H9 (cell line): ENCODE measurements around the gene CCDC74B. TPM values are rescaled to one million over a fixed set of nuclear protein-coding genes. Genes with fewer than 3 reads are reported as not detected.

Experiments used
- total RNA-seq: library from RNA; stranded (reverse); gene quantifications from 2 replicates; pipeline ENCODE4 v1.2.1, GENCODE V29; 2021

Gene CCDC74B
- total RNA-seq, 1 experiment from 2014 or later = 6.7 TPM

Other genes with a start within 250 kb of the CCDC74B start
- gene RAB6C, start 165.4 kb downstream of the CCDC74B start, total RNA-seq = not detected in 2 replicates
- 8.2 and 10.5 TPM in 2 replicates for gene POTEF, start 15.9 kb downstream of the CCDC74B start, total RNA-seq
- 104 and 105 TPM in 2 replicates for gene SMPD4, start 36.5 kb upstream of the CCDC74B start, total RNA-seq
- gene MZT2B, start 37.1 kb upstream of the CCDC74B start, total RNA-seq = 198 and 203 TPM in 2 replicates
- 0.13 and 0.26 TPM in 2 replicates for gene TUBA3E, start 53.3 kb upstream of the CCDC74B start, total RNA-seq
- 92.9 and 101 TPM in 2 replicates for gene IMP4, start 197.8 kb upstream of the CCDC74B start, total RNA-seq
- gene PTPN18, start 210.9 kb upstream of the CCDC74B start, total RNA-seq = 13.0 and 16.3 TPM in 2 replicates